IMR-90 (cell line): ENCODE results near the gene CUL7. TPM values are rescaled to one million over a fixed set of nuclear protein-coding genes. Genes with fewer than 3 reads are reported as not detected.
A peak's percentile ranks its signal among the peaks of the same experiment; 100 is the strongest.

Experiments used
- ATAC-seq: fragments of 200-7000 bp; cut with Tn5 transposase; 2 replicates; pipeline ENCODE4 v1.9.1; 2020; ENCODE audit warnings: low read depth, mild to moderate bottlenecking, moderate library complexity
- BruUV-seq: library from RNA; stranded (reverse); fragments of 400-500 nt; replicated peaks from 2 replicates; lab custom pipeline; 2021; lab: Mats Ljungman, UMichigan
- CTCF ChIA-PET: fragments of 300-600 bp; formaldehyde crosslinking; extraction: SDS; loops from one replicate; lab custom pipeline; 2021; ENCODE audit warnings: antibody characterized with exemption; lab: Yijun Ruan, JAX
- POLR2A ChIA-PET: fragments of 300-600 bp; sonication (Branson Sonifier 250); formaldehyde crosslinking; loops from one replicate; lab custom pipeline; 2022; ENCODE audit warnings: antibody characterized with exemption; ENCODE audit not compliant: unreplicated experiment; lab: Charles Lee
- DNase-seq: peaks from one replicate; pipeline ENCODE4 v3.0.0; 2013
- H2AFZ ChIP-seq: replicated peaks from 2 replicates; pipeline ENCODE3; 2013; ENCODE audit warnings: low read length, mild to moderate bottlenecking; ENCODE audit not compliant: poor library complexity
- H2AK5ac ChIP-seq: 2 replicates; pipeline ENCODE4 v1.6.1; 2013; ENCODE audit warnings: low read depth, low read length, inconsistent platforms
- H2AK9ac ChIP-seq: replicated peaks from 2 replicates; pipeline ENCODE3; 2013; ENCODE audit warnings: mild to moderate bottlenecking, low read depth, low read length, moderate library complexity; ENCODE audit not compliant: poor library complexity
- H2BK120ac ChIP-seq: 2 replicates; pipeline ENCODE4 v1.6.1; 2013; ENCODE audit warnings: low read depth, low read length, inconsistent platforms
- H2BK15ac ChIP-seq: 3 replicates; pipeline ENCODE4 v1.6.1; 2013; ENCODE audit warnings: low read depth, low read length, inconsistent platforms
- H2BK20ac ChIP-seq: 2 replicates; pipeline ENCODE4 v1.6.1; 2013; ENCODE audit warnings: low read depth, mild to moderate bottlenecking, inconsistent platforms, low read length, moderate library complexity
- H2BK5ac ChIP-seq: 2 replicates; pipeline ENCODE4 v1.6.1; 2013; ENCODE audit warnings: mild to moderate bottlenecking, low read depth, low read length, inconsistent platforms; ENCODE audit not compliant: poor library complexity, severe bottlenecking
- H3K14ac ChIP-seq: replicated peaks from 2 replicates; pipeline ENCODE4 v1.6.1; 2013; ENCODE audit warnings: low read depth, low read length, inconsistent platforms
- H3K18ac ChIP-seq: 2 replicates; pipeline ENCODE4 v1.6.1; 2013; ENCODE audit warnings: low read depth, low read length, control low read depth
- H3K23ac ChIP-seq: 2 replicates; pipeline ENCODE4 v1.6.1; 2013; ENCODE audit warnings: low read depth, low read length, inconsistent platforms
- H3K27ac ChIP-seq: 2 replicates; pipeline ENCODE4 v1.5.1; 2013; ENCODE audit warnings: mild to moderate bottlenecking, control low read depth, low read length; ENCODE audit not compliant: insufficient read depth
- H3K27me3 ChIP-seq: 2 replicates; pipeline ENCODE4 v1.6.1; 2013; ENCODE audit warnings: low read length; ENCODE audit not compliant: control insufficient read depth, insufficient read depth
- H3K36me3 ChIP-seq: 2 replicates; pipeline ENCODE4 v1.6.1; 2013; ENCODE audit warnings: low read length, mixed read lengths; ENCODE audit not compliant: control insufficient read depth, insufficient read depth
- H3K4ac ChIP-seq: 2 replicates; pipeline ENCODE4 v1.6.1; 2013; ENCODE audit warnings: low read depth, low read length, inconsistent platforms
- H3K4me1 ChIP-seq: 2 replicates; pipeline ENCODE4 v1.6.1; 2013; ENCODE audit warnings: low read length, mixed read lengths; ENCODE audit not compliant: control insufficient read depth, insufficient read depth
- H3K4me2 ChIP-seq: 2 replicates; pipeline ENCODE4 v1.6.1; 2013; ENCODE audit warnings: low read depth, mild to moderate bottlenecking, control low read depth, low read length, moderate library complexity
- H3K4me3 ChIP-seq: 2 replicates; pipeline ENCODE4 v1.5.1; 2013; ENCODE audit warnings: low read depth, mild to moderate bottlenecking, control low read depth, low read length, moderate library complexity; ENCODE audit not compliant: insufficient read depth
- H3K56ac ChIP-seq: 2 replicates; pipeline ENCODE4 v1.6.1; 2013; ENCODE audit warnings: low read length, inconsistent platforms; ENCODE audit not compliant: insufficient read depth; ENCODE audit errors: extremely low read depth
- H3K79me1 ChIP-seq, 2 experiments: 2 replicates each; pipeline ENCODE4 v1.6.1; 2013; ENCODE audit warnings: low read length in 2 of 2, inconsistent platforms in 1 of 2, low read depth in 1 of 2
- H3K9ac ChIP-seq: 2 replicates; pipeline ENCODE4 v1.6.1; 2013; ENCODE audit warnings: low read depth, low read length, control low read depth
- H3K9me1 ChIP-seq: 2 replicates; pipeline ENCODE4 v1.6.1; 2013; ENCODE audit warnings: low read length, inconsistent platforms; ENCODE audit not compliant: insufficient read depth
- H3K9me3 ChIP-seq: 2 replicates; pipeline ENCODE4 v1.6.1; 2013; ENCODE audit warnings: low read length; ENCODE audit not compliant: control insufficient read depth, insufficient read depth
- H4K20me1 ChIP-seq: 2 replicates; pipeline ENCODE4 v1.6.1; 2013; ENCODE audit warnings: low read length, inconsistent platforms; ENCODE audit not compliant: insufficient read depth
- H4K5ac ChIP-seq: 2 replicates; pipeline ENCODE4 v1.6.1; 2013; ENCODE audit warnings: mild to moderate bottlenecking, low read depth, low read length, control low read depth
- H4K8ac ChIP-seq, 2 experiments: 2 replicates each; pipeline ENCODE4 v1.6.1; 2013; ENCODE audit warnings: low read depth in 2 of 2, low read length in 2 of 2, control low read depth in 1 of 2, inconsistent platforms in 1 of 2
- H4K91ac ChIP-seq: 2 replicates; pipeline ENCODE4 v1.6.1; 2013; ENCODE audit warnings: low read depth, low read length, inconsistent platforms; ENCODE audit not compliant: insufficient read depth
- MAZ ChIP-seq: IDR thresholded peaks from 2 replicates; pipeline ENCODE4 v1.6.1; 2012; ENCODE audit warnings: low read depth, mild to moderate bottlenecking, low read length, improper control_type of control experiment, moderate library complexity, borderline replicate concordance
- MXI1 ChIP-seq: IDR thresholded peaks from 2 replicates; pipeline ENCODE4 v1.6.1; 2012; ENCODE audit warnings: low read depth, mild to moderate bottlenecking, low read length, moderate library complexity, borderline replicate concordance
- RAD21 ChIP-seq: IDR thresholded peaks from 2 replicates; pipeline ENCODE4 v1.6.1; 2012; ENCODE audit warnings: low read length, improper control_type of control experiment
- SMC3 ChIP-seq: fragments of 150-350 bp; IDR thresholded peaks from 2 replicates; pipeline ENCODE4 v1.6.1; 2016; ENCODE audit warnings: low read depth, mild to moderate bottlenecking, antibody characterized with exemption, low read length, moderate library complexity
- WGBS, 2 experiments: methylation state at CpG; one replicate each; pipeline versions ENCODE4 v1.1.5 to v1.1.7; 2013; ENCODE audit warnings: missing lambda C conversion rate in 2 of 2; ENCODE audit not compliant: insufficient read length in 1 of 2; ENCODE audit errors: extremely low coverage in 2 of 2; 5-methylcytosine and 5-hydroxymethylcytosine counted together
- dilution Hi-C: fragments of 300-500 bp; cut with HindIII; formaldehyde crosslinking; loops from one replicate; pipeline ENCODE4 v1.14.3; 2018; ENCODE audit warnings: low sequenced_read_pairs; ENCODE audit not compliant: unreplicated experiment
- in situ Hi-C: fragments of 300-500 bp; cut with MboI; formaldehyde crosslinking; loops from 3 replicates; pipeline ENCODE4 v1.14.3; 2019; ENCODE audit warnings: low sequenced_read_pairs, inconsistent platforms, mixed read lengths
- intact Hi-C: fragments of 100-400 bp; cut with micrococcal nuclease; formaldehyde crosslinking; loops from 2 replicates; pipeline ENCODE4 v1.10.0; 2022
- polyA plus RNA-seq, 3 experiments: library from polyadenylated mRNA; depleted of rRNA; stranded (reverse); fragments of >200 nt; gene quantifications; 2 replicates each; pipeline ENCODE4 v1.2.3, GENCODE V29; 2012; ENCODE audit warnings: low replicate concordance in 1 of 3
- total RNA-seq: library from RNA; depleted of rRNA; stranded (reverse); fragments of >200 nt; gene quantifications from 2 replicates; pipeline ENCODE4 v1.2.3, GENCODE V29; 2012
- TF ChIP-seq, protein P1 (sequence below): conservative IDR thresholded peaks from 2 replicates; pipeline ENCODE4 v1.5.1; 2012; ENCODE audit warnings: mild to moderate bottlenecking, low read depth, low read length, improper control_type of control experiment
- TF ChIP-seq, protein P2 (sequence below): fragments of 150-350 bp; IDR thresholded peaks from 2 replicates; pipeline ENCODE4 v1.6.1; 2017; ENCODE audit warnings: mild to moderate bottlenecking, antibody characterized with exemption, low read length, low read depth

The CUL7 gene
- total and polyA plus RNA-seq, 2 of the 4 experiments (the other 2 are of a cell fraction), result 38.0 to 39.3 TPM

DNA sequence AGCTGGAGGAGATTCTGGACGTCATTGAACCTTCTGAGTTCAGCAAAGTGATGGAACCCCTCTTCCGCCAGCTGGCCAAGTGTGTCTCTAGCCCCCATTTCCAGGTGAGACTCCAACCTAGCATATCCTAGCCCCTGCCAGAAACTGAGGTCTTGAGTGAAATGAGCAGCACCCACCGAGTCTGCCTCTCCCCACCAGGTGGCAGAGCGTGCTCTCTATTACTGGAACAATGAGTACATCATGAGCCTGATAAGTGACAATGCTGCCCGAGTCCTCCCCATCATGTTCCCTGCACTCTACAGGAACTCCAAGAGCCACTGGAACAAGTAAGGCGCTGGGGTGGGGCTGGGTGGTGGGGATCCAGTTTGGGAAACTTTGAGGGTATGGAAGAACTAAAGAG lies 44.5 kb downstream of the CUL7 start:
- dilution Hi-C loops (no loop called here), intact Hi-C loops (loop anchor here (1.0 kb wide), 1 partner anchor 108 kb away; no protein-coding TSS in a partner anchor), in situ Hi-C loops (no loop called here)
- no peak overlapping the region for H3K4me3 ChIP-seq
- H3K27me3 ChIP-seq, result no peaks in the 10 kb centered on the region
- no peaks in the 10 kb centered on the region for H3K9me1 ChIP-seq
- CTCF ChIA-PET, result no interaction called here
- H3K9ac ChIP-seq, result no peak overlapping the region
- H2BK15ac ChIP-seq, result no peak overlapping the region
- DNase-seq (peak; percentile 27), ATAC-seq (no peak)
- no peak overlapping the region for H4K91ac ChIP-seq
- H3K4ac ChIP-seq, result no peak overlapping the region
- no peaks in the 10 kb centered on the region for H3K9me3 ChIP-seq
- peak overlapping the region; percentile 39 for H2AK9ac ChIP-seq
- peaks cover 52% of the 10 kb centered on the region for H3K36me3 ChIP-seq
- H2BK120ac ChIP-seq, result no peak overlapping the region
- H2AFZ ChIP-seq, result no peak overlapping the region
- H3K14ac ChIP-seq, result no peak overlapping the region
- no peak overlapping the region for H2BK20ac ChIP-seq
- no peak overlapping the region for H3K4me2 ChIP-seq
- H3K27ac ChIP-seq, result no peak overlapping the region
- TF ChIP-seq RAD21, result peak; percentile 47
- TF ChIP-seq, protein P1, sequence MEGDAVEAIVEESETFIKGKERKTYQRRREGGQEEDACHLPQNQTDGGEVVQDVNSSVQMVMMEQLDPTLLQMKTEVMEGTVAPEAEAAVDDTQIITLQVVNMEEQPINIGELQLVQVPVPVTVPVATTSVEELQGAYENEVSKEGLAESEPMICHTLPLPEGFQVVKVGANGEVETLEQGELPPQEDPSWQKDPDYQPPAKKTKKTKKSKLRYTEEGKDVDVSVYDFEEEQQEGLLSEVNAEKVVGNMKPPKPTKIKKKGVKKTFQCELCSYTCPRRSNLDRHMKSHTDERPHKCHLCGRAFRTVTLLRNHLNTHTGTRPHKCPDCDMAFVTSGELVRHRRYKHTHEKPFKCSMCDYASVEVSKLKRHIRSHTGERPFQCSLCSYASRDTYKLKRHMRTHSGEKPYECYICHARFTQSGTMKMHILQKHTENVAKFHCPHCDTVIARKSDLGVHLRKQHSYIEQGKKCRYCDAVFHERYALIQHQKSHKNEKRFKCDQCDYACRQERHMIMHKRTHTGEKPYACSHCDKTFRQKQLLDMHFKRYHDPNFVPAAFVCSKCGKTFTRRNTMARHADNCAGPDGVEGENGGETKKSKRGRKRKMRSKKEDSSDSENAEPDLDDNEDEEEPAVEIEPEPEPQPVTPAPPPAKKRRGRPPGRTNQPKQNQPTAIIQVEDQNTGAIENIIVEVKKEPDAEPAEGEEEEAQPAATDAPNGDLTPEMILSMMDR, result peak; percentile 40
- peak; percentile 61 for TF ChIP-seq SMC3
- no peak for TF ChIP-seq MXI1
- TF ChIP-seq MAZ, result no peak
- TF ChIP-seq, protein P2, sequence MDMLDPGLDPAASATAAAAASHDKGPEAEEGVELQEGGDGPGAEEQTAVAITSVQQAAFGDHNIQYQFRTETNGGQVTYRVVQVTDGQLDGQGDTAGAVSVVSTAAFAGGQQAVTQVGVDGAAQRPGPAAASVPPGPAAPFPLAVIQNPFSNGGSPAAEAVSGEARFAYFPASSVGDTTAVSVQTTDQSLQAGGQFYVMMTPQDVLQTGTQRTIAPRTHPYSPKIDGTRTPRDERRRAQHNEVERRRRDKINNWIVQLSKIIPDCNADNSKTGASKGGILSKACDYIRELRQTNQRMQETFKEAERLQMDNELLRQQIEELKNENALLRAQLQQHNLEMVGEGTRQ, result no peak
- no peak overlapping the region for H4K5ac ChIP-seq
- 100% methylated on average over 1 of the region's 6 CpGs; no CpG with 5 or more reads in 1 of the 2 experiments for WGBS, 2 experiments
- POLR2A ChIA-PET, result no interaction called here
- BruUV-seq, result no TSS peak
- no peak overlapping the region for H3K23ac ChIP-seq
- H2AK5ac ChIP-seq, result no peak overlapping the region
- H3K4me1 ChIP-seq, result peaks cover 3% of the 10 kb centered on the region
- no peak overlapping the region for H4K8ac ChIP-seq
- peaks cover 10 to 39% of the 10 kb centered on the region in 2 experiments; a peak in 2 of 4 replicates for H3K79me1 ChIP-seq
- H3K56ac ChIP-seq, result no peak overlapping the region
- no peaks in the 10 kb centered on the region; the same call in 1 of the 2 replicates for H4K20me1 ChIP-seq
- H3K18ac ChIP-seq, result no peak overlapping the region
- H2BK5ac ChIP-seq, result no peak overlapping the region
